Breast epithelium (tissue), 4 donors: Measurements from ENCODE around the gene ABLIM2. TPM values are rescaled to one million over a fixed set of nuclear protein-coding genes. Genes with fewer than 3 reads are reported as not detected.

Experiments
- DNase-seq, 2 donors: peaks; one replicate each; pipeline ENCODE4 v3.0.0-alpha.2; 2019; ENCODE audit warnings: low spot score in 2 of 2
- H3K27ac ChIP-seq, 2 donors: fragments of 200-600 bp; sonication (generic) in 1 of 2; one replicate each; pipeline ENCODE4 v1.5.1; 2016 to 2019; ENCODE audit warnings: mild to moderate bottlenecking in 1 of 2
- H3K27me3 ChIP-seq, 2 donors: fragments of 200-600 bp; sonication (generic) in 1 of 2; one replicate each; pipeline versions ENCODE4 v1.5.1 to v1.6.0; 2017 to 2019; ENCODE audit warnings: control low read depth in 1 of 2, mild to moderate bottlenecking in 1 of 2
- H3K36me3 ChIP-seq: fragments of 200-600 bp; one replicate; pipeline ENCODE4 v1.5.1; 2019
- H3K4me1 ChIP-seq, 2 donors: fragments of 200-600 bp; sonication (generic); one replicate each; pipeline ENCODE4 v1.5.1; 2016 to 2019; ENCODE audit warnings: control low read depth in 1 of 2
- H3K4me3 ChIP-seq, 3 donors: fragments of 200-600 bp; sonication (generic); 1 replicate in 2 of 3; 2 replicates in 1 of 3; pipeline ENCODE4 v1.5.1; 2016 to 2019; ENCODE audit warnings: mild to moderate bottlenecking in 3 of 3, moderate library complexity in 2 of 3
- H3K9me3 ChIP-seq, 2 donors: fragments of 200-600 bp; sonication (generic) in 1 of 2; one replicate each; pipeline ENCODE4 v1.5.1; 2016 to 2019; ENCODE audit warnings: control low read depth in 1 of 2
- POLR2A ChIP-seq: fragments of 450-650 bp; IDR thresholded peaks from one replicate; pipeline ENCODE4 v1.6.1; 2016; ENCODE audit warnings: antibody characterized with exemption, mild to moderate bottlenecking, moderate library complexity
- POLR2AphosphoS5 ChIP-seq, 3 donors: sonication (generic); formaldehyde crosslinking; IDR thresholded peaks; one replicate each; pipeline ENCODE4 v1.6.1; 2017; ENCODE audit warnings: antibody characterized with exemption in 3 of 3
- intact Hi-C: fragments of 100-400 bp; cut with DNase I; formaldehyde crosslinking; loops from one replicate; pipeline ENCODE4 v1.15.1; 2023; ENCODE audit warnings: low total_unique reads
- total RNA-seq, 3 donors: library from RNA; depleted of rRNA; stranded (reverse); fragments of >200 nt; gene quantifications; one replicate each; pipeline ENCODE4 v1.1.0, GENCODE V29; 2016
- TF ChIP-seq, protein P1 (sequence below), 3 donors: fragments of 450-650 bp; IDR thresholded peaks; one replicate each; pipeline ENCODE4 v1.5.1; 2016 to 2017; ENCODE audit warnings: antibody characterized with exemption in 3 of 3, mild to moderate bottlenecking in 3 of 3, moderate library complexity in 3 of 3

The ABLIM2 gene
- total RNA-seq, 3 donors from 2014 or later, result 4.8 to 11.5 (median 8.2) TPM

DNA sequence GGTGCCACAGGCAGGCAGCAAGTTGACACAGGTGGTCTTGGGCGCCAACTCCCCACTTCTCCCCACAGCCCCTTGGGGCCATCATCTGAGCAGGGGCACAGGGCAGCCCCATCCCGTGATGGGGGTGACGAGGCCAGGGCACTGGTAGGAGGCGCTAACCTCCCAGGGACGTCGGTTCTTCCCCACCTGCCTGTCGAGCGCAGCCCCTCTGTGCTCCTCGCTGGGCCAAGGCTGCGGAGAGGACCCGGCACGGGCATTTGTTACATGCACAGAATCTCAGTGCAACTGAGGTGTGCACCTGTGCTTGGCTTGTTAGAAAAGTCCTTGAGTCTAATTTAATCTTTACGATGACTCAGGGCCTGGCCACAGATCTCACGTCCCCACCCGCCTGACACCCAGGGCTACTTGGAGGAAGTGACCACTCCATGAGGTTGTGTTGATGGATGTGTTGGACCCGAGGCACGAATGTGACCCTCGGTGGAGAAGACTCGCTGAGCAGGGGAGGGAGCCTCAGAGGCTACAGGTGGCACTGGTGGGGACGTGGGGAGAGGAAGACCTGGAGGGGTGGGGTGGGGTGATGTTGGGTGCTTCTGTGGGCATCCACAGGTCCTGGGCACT, 37.3 kb upstream of the ABLIM2 start:
- peaks cover 0 to 9% of the 10 kb centered on the region in 2 donors for H3K4me1 ChIP-seq
- intact Hi-C loops, result no loop called here
- no peaks in the 10 kb centered on the region for H3K27me3 ChIP-seq
- no peak for DNase-seq
- H3K4me3 ChIP-seq, result no peak overlapping the region
- H3K36me3 ChIP-seq, result no peaks in the 10 kb centered on the region
- no peaks in the 10 kb centered on the region for H3K9me3 ChIP-seq
- no peak overlapping the region for H3K27ac ChIP-seq
- TF ChIP-seq, protein P1, sequence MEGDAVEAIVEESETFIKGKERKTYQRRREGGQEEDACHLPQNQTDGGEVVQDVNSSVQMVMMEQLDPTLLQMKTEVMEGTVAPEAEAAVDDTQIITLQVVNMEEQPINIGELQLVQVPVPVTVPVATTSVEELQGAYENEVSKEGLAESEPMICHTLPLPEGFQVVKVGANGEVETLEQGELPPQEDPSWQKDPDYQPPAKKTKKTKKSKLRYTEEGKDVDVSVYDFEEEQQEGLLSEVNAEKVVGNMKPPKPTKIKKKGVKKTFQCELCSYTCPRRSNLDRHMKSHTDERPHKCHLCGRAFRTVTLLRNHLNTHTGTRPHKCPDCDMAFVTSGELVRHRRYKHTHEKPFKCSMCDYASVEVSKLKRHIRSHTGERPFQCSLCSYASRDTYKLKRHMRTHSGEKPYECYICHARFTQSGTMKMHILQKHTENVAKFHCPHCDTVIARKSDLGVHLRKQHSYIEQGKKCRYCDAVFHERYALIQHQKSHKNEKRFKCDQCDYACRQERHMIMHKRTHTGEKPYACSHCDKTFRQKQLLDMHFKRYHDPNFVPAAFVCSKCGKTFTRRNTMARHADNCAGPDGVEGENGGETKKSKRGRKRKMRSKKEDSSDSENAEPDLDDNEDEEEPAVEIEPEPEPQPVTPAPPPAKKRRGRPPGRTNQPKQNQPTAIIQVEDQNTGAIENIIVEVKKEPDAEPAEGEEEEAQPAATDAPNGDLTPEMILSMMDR (IDR thresholded peaks at IDR 0.05), result no peak
- no peak for TF ChIP-seq POLR2A
- TF ChIP-seq POLR2AphosphoS5 (IDR thresholded peaks at IDR 0.05), result no peak

DNA sequence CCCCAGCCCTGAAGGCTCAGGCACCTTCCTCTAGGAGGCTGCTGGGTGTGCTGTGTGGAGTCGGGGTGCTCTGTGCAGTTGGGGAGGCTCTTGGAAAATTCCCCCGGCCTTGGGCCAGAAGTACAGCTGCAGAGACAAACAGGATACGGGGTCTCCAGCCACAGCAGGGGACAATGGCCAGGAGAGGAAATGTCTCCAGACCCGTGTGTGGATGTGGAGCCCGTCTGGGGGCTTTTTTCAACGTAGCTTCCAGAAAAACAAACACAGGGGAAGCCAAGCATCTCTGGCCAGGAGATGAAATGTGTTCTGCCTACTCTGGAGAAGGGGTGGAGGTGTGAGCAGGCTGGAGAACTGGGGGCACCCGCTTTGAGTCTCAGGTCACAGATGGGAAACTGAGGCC, 36.8 kb upstream of the ABLIM2 start:
- H3K4me1 ChIP-seq, result peaks cover 0 to 7% of the 10 kb centered on the region in 2 donors
- TF ChIP-seq, protein P1 (IDR thresholded peaks at IDR 0.05), result no peak
- TF ChIP-seq POLR2A (no peak), POLR2AphosphoS5 (IDR thresholded peaks at IDR 0.05) (no peak)

DNA sequence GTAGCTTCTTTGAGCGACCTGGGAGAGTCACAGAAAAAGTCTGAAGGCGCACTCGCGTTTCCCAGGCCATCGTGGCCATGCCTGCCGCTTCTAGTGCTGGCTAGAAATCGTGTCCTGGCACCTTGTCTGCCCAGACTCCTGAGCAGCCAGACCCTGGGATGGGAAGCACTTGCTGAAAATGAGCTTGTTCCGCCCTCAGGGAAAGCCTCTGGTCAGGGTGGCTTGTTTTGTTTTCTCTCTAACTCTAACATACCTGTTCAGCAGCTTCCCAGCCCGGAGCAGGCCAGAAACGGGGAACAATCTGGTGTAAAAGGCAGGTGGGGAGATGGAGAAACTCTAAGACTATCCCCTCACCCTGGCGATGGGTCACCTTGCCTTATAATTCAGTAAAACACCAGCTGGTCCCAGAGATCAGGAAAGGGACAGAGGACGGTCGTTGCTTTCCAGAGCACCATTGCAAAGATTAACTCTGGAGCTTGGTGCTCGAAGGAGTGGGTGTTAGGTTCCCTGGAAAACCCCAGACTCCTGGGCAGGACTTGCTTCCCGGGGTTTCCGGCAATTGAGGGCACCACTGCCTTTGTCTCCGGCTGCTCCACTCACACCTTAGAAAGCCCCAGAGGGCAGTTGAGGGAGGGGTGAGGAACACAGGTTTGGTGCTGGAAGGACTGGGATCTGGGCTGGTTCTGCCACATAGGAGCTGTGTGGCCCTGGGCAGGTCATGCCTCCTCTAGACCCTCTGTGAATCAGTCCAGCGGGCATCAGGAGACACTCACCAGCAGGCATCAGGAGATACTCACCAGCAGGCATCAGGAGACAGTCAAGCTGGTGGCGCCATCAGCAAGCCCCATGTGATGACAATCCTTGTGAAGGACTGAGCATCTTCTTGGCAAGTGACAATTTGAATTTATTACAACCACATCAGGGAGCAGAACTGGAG, 36.0 kb upstream of the ABLIM2 start:
- H3K9me3 ChIP-seq, result no peaks in the 10 kb centered on the region
- H3K27me3 ChIP-seq, result no peaks in the 10 kb centered on the region
- H3K36me3 ChIP-seq, result no peaks in the 10 kb centered on the region
- intact Hi-C loops, result no loop called here
- no peak for DNase-seq
- TF ChIP-seq POLR2AphosphoS5 (IDR thresholded peaks at IDR 0.05) (no peak), POLR2A (no peak)
- TF ChIP-seq, protein P1 (IDR thresholded peaks at IDR 0.05), result no peak
- peak overlapping the region; percentile 3 to 28 for H3K27ac ChIP-seq
- H3K4me3 ChIP-seq, result no peak overlapping the region
- peaks cover 0 to 7% of the 10 kb centered on the region in 2 donors for H3K4me1 ChIP-seq

More for the DNA sequence above, 36.8 kb upstream of the ABLIM2 start:
- Histone ChIP-seq H3K9me3 (no peaks in the 10 kb centered on the region), H3K4me3 (no peak overlapping the region), H3K27me3 (no peaks in the 10 kb centered on the region), H3K27ac (no peak overlapping the region), H3K36me3 (no peaks in the 10 kb centered on the region)
- intact Hi-C loops, result no loop called here
- DNase-seq, result no peak

DNA sequence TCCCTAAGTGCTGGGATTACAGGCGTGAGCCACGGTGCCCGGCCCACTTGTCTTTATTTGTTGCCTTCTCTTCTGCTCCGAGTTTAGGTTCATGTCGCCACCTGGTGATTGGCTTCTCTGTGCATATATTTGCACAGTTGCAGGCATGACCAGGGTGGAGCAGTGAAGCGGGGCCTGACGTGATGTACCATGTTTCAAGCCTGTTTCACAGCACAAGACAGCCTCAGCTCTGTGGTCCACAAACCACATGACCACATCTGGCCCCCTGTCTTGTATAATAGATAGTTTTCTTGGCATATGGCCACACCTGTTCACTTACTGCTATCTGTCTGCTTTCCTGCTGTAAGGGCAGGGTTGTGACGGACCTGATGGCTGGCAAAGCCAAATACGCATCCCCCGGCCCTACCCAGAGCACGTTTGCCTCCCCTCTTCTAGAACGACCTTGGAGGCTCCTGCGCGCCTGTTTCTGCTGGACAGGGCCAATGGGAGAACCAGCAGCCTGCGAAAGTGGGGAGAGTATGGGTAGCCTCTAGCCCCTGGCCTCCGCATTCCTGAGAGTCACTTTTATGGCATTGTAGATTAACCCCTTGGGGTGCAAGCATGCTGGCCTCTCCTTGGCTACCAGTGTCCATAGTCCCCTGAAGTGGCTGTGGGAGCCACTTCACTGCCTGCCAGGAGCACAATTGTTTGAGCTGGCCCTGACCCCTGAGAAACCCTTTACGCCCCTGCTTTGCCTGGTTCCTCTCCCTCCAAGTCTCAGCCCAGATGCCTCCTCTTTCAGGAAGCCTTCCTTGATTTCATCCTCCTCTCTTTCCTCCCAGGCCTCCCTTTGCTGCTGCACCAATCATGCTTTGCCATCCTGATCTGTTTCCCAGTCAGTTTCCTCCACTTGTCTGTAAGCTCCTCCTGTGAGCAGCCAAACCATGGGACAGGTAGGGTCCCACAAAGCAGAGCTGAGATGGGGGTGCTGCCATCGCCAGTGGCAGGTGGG, 34.4 kb upstream of the ABLIM2 start:
- Histone ChIP-seq H3K27me3 (no peaks in the 10 kb centered on the region), H3K9me3 (no peaks in the 10 kb centered on the region), H3K4me3 (no peak overlapping the region), H3K4me1 (peaks cover 0 to 5% of the 10 kb centered on the region in 2 donors), H3K27ac (no peak overlapping the region), H3K36me3 (no peaks in the 10 kb centered on the region)
- DNase-seq, result no peak
- intact Hi-C loops, result no loop called here
- TF ChIP-seq POLR2AphosphoS5 (IDR thresholded peaks at IDR 0.05) (no peak), POLR2A (no peak)
- TF ChIP-seq, protein P1 (IDR thresholded peaks at IDR 0.05), result no peak
